SIG-M5 (cell line): ENCODE measurements around the gene SEC14L1.

ENCODE experiments used
- DNase-seq: peaks from one replicate; lab custom pipeline; 2025; lab: John Stamatoyannopoulos, UW

SEC14L1 gene

DNA sequence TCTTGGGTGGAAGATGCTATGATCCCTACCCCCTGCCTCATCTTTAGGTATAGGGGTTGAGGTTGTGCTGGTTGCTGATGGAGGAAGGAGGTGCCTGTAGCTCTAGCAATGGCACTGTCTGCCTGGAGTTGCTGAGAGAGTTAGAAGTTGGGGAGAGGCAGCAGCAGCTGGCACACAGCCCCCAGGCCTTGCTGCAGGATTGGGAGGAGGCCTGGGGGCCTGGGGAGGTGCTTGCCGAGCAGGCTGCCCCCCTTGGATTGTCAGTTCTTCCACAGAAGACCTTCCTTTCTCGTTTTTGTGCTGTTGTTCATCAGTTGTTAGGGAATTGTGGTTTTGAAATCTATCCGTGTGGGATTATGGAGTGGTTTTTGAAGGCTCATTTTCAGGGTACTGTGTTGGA, 52.9 kb downstream of the SEC14L1 start:
- DNase-seq: no peak

DNA sequence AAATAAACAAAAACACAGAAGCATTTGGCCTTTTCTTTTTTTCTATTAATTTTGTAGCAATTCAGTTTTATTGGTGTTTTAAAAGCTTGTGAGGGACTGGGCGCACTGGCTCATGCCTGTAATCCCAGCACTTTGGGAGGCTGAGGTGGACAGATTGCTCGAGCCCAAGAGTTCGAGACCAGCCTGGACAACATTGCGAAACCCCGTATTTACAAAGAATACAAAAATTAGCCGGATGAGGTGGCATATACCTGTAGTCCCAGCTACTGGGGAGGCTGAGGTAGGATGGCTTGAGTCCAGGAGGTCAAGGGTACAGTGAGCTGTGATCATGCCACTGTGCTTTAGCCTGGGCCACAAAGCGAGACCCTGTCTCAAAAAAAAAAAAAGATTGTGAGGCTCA, 53.4 kb downstream of the SEC14L1 start:
- no peak for DNase-seq

DNA sequence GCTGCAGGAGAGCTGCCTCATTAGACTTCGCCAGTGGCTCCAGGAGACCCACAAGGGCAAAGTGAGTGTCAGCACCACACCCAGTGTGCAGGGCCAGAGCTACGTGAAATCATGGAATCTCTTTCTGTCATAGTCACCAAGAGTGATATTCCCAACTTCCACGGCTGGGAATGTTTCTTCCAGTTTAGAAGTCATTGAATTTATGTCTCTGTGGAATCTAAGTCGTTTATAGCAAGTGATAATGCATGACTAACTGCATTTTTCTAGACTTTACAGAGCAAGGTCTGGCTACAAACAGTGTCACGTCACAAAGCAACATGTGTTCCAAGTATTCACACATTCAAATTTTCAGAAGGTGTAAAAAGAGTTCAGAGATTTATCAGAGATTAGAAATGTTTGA, 55.5 kb downstream of the SEC14L1 start:
- DNase-seq: no peak

DNA sequence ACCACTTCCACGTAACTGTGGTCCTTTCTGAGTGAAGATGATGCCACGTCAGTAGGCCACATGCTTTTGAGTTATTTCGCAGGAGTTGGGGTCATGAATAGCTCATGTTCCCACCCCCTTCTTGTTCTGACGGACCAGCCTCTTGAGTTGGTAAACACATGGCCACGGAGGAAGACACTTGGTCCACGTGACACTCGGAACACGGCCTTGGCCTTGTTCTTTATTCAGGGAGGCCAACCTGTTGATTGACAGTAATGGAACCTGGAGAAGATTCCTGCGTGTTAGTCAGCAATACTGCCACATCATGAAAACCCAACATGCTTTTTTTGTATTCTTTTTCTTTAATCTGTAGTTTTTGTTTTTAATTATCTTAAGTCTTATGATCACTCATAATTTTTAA, 56.3 kb downstream of the SEC14L1 start:
- DNase-seq: no peak

DNA sequence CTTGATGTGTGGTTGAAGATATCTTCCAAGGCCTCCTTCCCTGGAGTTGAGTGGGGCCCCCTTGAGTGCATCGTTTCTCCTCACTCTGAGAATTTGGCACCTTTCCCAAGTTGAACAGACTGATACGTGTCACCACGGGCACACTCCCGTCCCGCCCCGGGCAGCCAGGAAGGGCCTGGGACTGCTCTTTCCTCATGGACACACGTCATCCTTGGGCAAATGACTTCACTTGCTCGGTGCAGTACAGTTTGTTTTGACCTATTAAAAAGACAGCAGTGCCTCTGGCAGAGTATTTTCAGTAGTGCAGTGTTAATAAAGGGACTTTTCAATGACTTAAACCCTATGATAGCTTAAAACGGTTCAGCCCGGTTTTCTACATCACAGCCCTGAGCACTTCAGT, 59.9 kb downstream of the SEC14L1 start:
- DNase-seq: no peak

DNA sequence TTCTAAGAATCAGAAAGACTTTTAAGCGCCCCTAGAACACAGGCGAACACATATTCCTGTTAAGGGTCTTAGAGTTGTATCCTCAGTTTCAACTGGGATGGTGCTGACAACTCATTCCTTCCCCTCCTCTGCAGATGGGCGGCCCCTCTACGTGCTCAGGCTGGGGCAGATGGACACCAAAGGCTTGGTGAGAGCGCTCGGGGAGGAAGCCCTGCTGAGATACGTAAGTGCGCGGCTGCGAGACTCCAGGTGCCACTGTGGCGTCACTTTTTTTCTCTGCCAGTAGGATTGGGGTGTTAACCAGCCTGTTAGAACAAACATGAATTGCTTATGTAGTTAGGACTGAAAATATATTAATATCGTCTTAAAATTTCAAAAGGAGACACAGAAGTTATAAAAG, 62.7 kb downstream of the SEC14L1 start:
- no peak for DNase-seq

DNA sequence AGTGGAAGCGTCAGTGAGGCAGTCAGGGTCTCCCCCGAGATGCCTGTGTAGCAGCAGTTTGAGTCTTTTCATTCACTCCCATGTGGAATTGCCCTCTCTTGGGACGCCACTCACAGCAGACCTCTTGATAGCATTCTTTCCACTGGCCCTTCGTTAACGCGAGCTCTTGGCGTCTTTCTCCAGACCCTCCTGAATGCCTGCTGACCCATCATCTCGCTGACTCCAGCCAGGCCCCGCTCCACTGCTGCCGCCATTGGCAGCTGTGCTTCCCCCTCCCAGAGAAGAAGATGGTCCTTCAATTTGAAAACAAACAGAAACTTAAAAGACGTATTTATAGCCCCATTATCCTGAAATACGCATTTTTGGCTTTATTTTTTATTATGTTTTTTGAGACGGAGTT, 63.1 kb downstream of the SEC14L1 start:
- DNase-seq: no peak

DNA sequence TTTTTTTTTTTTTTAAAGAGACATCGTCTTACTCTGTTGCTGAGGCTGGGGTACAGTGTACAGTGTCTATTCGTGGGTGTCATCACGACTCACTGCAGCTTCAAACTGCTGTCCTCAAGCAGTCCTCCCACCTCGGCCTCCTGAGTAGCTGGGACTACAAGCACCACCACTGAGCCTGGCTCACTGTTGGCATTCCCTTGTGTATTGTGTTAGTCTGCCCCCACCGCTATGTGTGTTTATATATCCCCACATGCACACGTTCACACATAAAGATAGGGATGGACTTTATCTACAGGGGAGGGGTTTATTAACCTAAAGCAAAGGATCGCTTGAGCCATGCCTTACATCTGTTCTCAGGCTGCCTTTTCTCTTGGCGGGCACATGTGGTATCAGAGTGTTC, 63.8 kb downstream of the SEC14L1 start:
- DNase-seq: no peak

DNA sequence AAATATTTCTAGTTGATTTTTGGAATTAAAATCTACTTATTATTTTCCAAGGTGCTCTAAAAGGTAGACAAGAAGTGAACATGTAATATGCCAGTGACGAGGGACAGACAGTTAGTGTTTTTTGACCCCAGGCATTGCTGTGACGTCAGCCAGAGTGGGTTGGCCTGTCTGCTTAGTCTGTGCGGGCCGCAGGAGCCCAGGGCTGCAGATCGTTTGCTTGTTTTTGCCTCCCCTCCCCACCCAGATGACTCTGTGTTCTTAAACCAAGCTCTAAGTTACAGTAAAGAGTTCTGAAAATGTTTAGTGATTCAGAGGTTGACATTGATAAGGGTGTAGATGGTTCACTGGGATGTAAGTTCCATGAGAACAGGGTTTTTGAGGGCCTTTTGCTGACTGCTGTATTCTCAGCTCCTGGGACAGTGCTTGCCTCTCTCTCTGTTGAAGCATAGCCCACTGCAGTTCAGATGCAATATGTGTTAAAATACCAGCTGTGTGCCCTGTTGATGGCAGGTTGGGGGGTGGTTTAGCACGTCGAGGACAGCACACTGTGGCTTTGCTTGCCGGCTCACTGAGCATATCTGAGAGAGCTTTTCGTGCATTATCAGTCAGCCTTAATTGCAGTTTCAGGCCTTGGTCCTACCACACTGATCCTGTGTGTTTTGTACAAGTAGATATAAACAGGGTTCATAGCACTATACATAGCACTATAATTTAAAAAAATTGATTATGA, 64.8 kb downstream of the SEC14L1 start:
- DNase-seq: no peak

DNA sequence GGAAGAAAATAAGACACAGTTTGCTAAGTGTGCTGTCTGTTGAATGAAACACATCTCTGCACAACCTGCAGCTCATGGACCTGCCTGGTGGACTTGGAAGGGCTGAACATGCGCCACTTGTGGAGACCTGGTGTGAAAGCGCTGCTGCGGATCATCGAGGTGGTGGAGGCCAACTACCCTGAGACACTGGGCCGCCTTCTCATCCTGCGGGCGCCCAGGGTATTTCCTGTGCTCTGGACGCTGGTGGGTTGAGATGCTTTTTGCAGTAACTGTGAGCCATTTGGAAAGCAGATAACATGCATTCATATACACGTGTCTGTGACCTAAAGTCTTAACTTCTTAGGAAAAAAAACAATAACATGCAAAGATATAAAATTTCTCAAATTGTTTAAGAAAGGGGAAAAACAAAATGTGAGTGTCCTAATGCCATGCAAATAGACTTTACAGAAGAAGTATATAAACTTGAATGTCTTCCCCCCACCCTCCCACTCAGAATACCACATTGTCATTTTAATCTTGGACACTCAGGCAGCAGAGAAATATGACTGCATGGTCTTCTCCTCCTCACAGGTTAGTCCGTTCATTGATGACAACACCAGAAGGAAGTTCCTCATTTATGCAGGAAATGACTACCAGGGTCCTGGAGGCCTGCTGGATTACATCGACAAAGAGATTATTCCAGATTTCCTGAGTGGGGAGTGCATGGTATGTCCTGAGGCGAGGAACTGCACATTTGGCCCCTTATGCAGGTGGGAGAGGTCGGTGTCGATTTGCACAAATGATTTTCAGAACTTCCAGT, 65.6 kb downstream of the SEC14L1 start:
- no peak for DNase-seq

DNA sequence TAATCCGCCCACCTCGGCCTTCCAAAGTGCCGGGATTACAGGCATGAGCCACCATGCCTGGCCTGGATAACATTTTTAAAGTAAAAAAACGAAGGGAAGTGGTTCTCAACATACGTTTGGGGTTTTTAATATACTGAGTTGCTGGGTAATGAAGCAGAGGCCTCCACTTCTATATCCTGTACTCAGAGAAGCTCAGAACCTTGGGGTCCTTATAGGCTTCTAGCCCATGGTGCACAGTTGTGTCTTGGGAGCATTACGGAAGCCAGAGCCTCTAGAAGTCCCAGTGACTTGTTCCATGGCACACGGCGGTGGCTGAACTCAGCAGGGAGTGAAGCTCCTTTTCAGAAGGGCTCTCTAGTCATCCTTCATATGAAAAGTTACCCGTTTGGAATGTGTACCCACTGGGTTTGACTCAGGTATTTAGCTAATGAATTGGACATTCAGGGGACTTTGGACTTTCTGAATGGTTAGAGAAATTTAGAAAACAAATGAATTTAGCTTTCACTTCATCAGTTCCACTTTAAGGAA, 67.0 kb downstream of the SEC14L1 start:
- no peak for DNase-seq

DNA sequence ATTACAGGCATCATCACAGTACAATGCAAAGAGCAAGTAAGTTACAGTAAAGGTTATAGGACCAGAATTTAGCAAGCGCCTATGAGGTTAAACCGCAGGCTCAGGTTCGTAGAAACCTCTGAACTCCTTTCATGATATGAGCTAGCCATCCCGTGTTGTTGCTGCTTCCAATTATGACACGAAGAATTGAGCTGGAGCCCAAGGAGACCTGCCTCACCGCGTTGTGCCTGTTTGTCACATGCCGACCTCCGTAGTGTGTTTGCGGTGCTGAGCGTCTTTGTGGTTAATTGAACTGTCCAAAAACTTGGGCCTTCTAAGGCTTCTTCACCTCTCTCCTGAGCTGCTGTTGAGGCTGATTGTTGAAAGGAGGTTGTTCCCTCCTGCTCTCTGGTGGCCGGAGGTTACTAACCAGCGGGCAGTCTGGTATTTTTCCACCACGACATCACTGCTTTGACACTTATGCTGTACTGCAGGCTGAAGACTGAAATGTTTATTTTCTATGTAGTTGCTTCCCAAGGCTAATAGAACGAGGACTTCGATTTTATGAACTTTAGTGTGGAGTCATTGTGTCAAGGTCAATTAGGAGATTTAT, 67.5 kb downstream of the SEC14L1 start:
- no peak for DNase-seq

DNA sequence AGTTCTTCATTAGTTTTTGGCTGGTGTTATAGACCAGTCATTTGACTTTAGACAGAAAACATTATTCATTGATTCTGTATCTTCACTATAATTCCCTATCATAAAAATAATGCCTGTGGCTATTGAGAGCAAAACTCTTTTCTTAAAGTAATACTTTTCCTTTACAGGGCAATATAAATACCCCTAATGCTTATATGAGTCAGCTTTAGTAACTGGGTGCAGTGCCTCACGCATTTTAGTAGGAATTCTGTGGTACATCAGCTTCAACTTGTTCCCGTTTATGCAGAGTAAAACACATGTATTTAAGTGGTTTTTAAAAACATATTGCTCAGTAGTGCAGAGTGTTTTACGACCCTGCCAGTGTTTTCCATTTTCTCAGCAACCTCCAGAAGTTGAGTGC, 68.1 kb downstream of the SEC14L1 start:
- no peak for DNase-seq

DNA sequence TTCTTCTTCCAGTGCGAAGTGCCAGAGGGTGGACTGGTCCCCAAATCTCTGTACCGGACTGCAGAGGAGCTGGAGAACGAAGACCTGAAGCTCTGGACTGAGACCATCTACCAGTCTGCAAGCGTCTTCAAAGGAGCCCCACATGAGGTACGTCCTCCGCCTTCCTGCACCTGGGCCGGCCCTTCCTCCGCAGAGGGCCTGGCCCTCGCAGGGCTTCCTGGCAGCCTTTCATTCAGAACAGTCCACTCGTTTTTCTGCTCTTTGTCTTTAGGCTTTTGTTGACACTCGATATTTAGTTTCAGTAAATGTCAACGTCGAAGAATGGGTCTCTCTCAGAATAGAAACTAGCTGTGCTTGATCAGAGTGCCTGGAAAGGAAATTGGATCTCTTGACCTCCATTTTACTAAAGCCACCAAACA, 68.6 kb downstream of the SEC14L1 start:
- DNase-seq: no peak

DNA sequence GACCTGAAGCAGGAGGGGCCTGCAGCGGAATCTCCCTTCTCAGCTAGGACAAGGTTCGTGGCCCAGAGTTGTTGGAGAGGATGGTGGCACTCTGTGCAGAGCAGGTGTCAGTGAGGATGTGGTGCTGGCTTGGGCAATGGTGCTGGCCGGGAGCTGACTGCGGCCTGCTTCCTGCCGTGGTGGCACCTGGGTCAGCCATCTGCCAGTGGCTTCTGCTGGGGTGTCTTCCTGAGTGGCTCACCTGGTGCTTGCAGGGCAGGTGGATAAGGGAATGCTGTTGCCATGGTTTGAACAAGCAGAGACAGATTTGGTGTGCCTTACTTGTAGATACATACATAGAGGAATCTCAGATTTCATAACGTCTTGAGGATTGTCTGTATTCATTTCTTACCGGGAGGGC, 69.6 kb downstream of the SEC14L1 start:
- no peak for DNase-seq

DNA sequence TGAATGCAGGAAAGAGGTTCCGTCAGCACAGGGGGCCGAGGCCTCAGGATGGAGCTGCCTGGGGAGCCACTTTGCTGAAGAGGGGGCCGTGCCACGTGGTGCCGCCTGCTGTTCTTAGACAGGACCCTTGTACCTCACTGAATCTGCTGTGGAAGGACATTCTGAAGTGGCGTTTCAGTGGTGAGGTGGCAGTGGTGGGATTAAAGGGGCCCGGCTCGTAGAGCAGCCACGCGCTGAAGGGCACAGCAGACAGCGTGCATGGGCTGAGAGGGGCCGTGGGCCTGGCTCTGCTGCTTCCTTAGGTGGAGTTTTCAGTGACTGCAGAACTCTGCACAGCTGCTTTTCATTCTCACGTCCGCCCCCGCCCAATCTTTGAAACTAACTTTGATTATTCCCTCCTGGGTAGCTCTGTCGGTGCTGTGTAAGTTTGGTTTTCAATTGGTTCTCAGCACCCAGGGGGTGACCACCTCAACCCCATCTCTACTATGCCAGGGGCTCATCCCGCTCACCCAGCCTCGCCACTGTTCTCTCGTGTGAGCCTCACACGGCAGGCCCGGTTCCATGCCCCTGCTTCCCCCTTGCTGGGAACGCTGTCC, 70.3 kb downstream of the SEC14L1 start:
- no peak for DNase-seq

DNA sequence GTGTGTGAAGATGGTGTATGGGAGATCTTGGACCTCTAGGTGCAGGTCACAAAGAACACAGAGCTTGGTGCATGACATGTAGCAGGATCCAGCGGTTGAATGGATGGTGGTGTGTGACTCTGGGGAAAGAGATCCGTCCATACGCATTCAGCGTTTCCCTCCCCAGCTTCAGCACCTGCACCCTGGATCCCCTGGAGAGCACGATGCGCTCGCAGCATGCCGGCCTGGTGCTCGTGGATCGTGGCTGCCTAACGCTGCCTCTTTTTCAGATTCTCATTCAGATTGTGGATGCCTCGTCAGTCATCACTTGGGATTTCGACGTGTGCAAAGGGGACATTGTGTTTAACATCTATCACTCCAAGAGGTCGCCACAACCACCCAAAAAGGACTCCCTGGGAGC, 70.9 kb downstream of the SEC14L1 start:
- no peak for DNase-seq

DNA sequence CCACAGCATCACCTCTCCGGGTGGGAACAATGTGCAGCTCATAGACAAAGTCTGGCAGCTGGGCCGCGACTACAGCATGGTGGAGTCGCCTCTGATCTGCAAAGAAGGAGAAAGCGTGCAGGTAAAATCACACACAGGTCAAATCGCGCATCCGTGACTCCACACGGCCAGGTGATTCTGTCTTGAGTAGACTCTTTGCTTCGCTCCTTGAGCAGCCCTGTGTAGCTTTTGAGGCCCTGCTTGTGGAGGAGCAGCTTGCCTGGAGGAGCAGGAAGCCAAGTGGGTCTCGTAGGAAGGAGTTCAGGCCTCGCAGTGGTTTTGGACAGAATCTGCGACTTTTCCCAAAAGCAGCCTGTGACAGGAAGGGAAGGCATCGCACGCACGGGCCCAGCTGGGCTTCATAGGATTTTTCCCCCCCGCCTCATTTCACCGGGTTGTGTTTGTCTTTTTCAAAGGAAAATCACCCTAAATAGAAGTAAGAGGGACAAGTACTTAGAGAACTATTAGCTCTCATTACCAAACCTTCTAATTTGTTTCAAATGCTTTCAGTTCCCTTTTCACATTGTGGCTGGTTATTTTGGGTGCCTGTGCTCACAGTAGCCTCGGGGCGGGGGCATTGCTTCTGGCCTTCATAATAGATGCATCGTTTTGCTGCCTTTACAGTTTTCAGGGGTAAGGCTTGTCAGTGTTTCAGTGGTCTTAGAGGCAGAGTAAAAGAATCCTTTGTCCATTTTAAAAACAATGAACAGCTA, 71.5 kb downstream of the SEC14L1 start:
- DNase-seq: peak; percentile 48

DNA sequence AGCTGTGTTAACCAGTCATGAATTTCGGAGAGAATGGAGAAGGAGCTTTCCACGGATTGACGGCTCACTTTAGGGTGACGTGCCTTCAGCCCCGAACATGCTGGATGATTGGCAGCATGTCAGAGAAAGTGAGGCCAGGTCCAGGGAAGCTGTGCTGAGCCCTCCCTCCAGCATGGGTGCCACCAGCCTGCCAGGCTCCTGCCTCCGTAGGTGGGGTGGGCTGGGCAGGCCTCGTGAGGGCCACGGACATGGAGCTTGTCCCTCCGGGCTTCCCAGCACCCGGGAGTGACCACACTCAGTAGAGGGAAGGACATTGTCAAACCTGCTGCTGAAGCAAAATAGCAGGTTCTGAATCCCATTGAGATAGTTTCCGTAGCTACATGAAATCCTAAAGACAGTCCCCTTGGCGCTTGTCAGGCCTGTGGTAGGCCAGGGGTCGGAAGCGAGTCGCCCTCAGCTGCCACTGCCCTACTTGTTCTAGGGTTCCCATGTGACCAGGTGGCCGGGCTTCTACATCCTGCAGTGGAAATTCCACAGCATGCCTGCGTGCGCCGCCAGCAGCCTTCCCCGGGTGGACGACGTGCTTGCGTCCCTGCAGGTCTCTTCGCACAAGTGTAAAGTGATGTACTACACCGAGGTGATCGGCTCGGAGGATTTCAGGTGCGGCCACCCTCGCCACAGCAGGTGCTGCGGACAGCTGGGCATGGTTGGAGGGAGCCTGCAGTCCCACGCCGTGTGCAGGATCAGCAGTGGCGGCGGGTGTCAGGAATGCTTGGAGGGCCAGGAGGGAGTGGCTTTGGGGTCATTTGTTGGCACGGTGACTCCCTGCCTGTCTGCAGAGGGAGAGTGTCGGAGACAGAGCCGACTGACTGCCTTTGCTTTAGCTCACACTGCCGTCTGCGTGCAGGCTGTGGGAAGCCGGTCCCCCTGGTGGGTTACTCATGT, 72.3 kb downstream of the SEC14L1 start:
- no peak for DNase-seq

DNA sequence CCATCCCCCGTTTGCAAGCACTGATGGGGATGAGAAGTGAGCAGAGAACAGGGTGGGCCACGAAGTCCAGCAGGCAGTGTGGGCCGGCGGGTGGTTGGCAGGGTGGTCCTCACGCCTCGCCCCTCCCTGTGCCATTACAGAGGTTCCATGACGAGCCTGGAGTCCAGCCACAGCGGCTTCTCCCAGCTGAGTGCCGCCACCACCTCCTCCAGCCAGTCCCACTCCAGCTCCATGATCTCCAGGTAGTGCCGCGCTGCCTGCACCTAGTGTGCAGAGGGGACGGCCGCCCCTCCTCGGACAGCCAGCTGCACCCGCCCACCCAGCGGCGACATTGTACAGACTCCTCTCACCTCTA, 73.0 kb downstream of the SEC14L1 start:
- no peak for DNase-seq

DNA sequence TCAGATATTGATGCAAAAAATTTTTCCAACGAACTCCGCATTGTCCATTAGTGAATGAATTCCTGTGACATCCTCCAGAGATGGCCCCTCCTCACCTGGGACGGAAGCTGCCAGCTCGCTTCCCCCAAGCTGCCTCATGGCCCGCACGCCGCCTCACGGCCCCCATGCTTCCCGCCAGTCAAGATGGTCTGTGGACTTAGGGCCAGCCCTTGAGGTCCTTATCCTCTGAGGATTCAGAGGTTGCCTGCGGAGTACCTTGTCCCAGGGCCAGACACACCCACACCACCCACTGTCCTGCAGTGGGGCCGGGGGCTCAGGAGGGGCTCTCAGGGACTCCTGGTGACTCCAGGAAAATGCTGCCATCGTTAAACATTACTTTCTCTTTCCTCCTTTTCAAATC, 73.6 kb downstream of the SEC14L1 start:
- no peak for DNase-seq
